ENCODE data around the gene GSK3B. TPM values are rescaled to one million over a fixed set of nuclear protein-coding genes. Genes with fewer than 3 reads are reported as not detected.

GSK3B gene
- total RNA-seq, 1 donor from 2014 or later = 28.1 TPM

DNA sequence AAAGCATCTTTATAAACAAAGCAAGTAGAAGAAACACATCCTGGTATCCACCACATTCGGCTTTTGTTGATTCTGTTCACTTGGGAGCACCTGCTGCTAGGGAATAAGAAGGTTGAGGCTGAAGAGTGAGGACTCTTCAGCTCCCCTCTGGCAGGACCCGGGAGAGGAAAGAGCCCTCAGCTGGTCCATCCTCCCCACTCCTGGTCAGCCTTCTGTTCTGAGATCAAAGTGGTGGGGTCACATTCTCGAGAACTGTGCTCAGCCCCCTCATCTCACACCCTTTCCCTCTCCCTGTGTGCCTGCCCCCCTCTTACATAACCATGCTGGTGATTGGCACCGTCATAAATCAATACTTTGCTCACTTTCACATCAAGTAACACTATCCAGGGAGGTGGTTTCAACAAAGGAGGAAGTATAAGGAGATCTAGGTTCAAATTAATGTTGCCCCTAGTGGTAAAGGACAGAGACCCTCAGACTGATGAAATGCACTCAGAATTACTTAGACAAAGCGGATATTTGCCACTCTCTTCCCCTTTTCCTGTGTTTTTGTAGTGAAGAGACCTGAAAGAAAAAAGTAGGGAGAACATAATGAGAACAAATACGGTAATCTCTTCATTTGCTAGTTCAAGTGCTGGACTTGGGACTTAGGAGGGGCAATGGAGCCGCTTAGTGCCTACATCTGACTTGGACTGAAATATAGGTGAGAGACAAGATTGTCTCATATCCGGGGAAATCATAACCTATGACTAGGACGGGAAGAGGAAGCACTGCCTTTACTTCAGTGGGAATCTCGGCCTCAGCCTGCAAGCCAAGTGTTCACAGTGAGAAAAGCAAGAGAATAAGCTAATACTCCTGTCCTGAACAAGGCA lies 312.7 kb downstream of the GSK3B start, which contains the start of gene NR1I2:
Gene NR1I2, plus strand, starts transcription at position 772 of the 869 bp plus-strand sequence.
- no peak for DNase-seq (ENCODE audit: low read depth in 2 of 2)

DNA sequence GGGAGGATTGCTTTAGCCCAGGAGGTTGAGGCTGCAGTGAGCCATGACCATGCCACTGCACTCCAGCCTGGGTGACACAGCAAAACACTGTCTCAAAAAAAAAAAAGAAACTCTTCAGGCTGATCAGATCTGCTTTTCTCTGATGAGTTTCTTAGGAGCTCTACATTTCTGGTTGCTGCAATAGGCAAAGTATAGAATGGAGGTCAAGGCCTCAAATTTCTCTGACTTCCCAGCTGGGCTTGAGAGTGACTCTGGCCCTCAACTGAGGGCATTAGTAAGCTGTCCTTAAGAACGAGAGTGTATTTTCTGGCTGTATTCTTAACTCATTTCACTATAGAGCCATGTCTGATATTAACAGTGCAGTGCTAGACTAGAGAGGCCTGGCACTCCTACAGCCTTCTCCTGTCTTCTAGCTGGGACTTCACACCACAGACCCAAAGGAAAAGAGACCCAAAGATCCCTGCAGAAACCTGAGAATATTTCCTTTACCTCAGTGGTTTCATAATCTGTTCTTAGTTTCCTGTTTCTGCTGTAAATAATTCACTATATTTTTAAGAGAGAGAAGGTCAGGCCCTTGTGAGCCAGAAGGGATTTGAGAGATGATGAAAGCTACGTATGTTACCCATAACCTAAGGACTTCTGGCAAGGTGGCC lies 314.4 kb downstream of the GSK3B start:
- DNase-seq (ENCODE audit: low read depth in 2 of 2) = no peak

DNA sequence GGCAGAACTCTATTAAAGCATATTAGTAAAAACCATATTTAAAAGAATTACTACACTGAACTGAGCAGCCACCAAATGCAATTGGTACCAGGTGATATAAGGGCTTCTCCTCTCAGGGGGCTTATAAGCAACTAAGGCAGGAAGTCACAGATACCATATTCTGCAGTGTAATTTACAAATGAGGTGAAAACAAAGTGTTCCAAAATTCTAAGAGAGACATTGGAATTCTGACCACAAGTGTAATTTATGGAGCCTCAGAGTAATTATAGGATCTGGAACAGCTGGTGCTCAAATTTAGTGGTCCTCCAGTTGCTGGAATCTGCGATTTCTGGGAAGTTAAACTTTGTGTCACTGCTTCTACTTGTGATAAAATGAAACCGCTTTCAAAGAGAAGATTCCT lies 315.4 kb downstream of the GSK3B start:
- no peak for DNase-seq (ENCODE audit: low read depth in 2 of 2)

DNA sequence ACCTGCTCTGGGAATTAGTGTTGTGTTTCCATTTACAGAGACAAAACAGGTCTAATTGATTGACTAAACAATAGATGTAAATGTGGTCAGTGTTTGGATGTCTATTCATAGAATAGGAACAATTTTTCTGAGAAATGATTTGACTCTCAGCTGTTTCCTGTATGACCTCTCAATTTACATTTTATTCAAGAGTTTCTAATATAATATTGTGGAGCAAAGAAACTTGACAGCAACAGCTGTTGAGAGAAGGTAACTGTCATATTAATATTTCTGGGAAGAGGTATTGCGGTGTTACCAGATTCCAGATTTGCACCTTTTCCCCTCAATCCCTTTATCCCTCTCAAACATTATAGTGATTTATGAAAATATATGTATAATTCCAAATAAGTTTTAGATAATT lies 316.1 kb downstream of the GSK3B start:
- DNase-seq (ENCODE audit: low read depth in 2 of 2) = peak in 1 of 2 donors; percentile 8

DNA sequence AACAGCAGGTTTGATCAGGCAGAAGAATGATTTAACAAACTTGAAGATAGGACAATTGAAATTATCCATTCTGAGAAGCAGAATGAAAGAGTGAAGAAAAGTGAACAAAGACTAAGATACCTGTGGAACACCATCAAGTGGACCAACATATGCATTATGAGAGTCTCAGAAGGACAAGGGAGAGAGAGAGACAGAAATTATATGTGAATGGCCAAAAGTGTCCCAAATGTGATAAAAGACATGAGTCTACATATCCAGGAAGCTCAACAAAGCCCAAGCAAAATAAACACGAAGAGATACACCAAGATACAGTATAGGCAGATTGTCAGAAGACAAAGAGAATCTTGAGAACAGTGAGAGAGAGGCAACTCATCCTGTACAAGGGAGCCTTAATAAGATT lies 317.9 kb downstream of the GSK3B start:
- DNase-seq (ENCODE audit: low read depth in 2 of 2) = no peak

DNA sequence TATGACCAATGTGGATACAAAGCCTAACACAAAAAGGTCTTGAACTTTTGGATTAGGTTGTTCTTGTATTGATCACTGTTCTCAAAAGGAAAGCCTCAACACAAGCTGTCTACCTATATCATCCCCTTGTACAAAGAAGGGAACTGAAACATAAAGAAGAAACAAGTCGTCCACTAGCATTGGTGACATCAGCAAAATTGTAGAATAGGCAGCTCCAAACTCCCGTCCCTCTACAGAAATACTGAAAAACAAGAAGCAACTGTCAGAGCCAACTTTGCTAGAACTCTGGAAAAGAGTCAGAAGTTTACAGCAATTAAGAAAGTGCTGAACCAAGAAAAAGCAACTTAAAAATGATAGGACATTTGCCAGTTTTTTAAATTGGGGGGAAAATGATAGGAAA lies 319.8 kb downstream of the GSK3B start:
- no peak for DNase-seq (ENCODE audit: low read depth in 2 of 2)

Other genes starting within 250 kb of the GSK3B start
- under 0.01 TPM in 2 replicates for gene GPR156, start 190.8 kb upstream of the GSK3B start, total RNA-seq